ENCODE measurements around the gene DNAH9.

Gene DNAH9

DNA sequence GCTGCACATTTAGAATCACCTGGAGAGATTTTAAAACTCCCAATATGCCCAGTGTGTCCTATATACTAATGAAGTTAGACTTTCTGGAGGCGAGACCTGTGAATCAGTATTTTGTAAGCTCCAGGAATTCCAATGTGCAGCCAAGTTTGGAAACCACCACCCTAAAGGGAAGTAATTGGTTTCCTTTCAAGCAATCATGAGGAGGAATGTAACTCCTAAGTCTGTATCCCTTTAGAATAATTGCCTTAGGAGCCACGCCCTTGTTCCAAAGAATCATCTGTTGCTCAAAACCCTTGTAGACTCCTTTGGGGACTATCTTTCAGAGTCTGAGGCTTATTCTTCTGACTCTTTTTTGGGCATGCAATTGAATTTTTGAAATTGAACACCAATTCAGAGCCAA is 84.4 kb downstream of the DNAH9 start:
- TF ChIP-seq, protein P1, sequence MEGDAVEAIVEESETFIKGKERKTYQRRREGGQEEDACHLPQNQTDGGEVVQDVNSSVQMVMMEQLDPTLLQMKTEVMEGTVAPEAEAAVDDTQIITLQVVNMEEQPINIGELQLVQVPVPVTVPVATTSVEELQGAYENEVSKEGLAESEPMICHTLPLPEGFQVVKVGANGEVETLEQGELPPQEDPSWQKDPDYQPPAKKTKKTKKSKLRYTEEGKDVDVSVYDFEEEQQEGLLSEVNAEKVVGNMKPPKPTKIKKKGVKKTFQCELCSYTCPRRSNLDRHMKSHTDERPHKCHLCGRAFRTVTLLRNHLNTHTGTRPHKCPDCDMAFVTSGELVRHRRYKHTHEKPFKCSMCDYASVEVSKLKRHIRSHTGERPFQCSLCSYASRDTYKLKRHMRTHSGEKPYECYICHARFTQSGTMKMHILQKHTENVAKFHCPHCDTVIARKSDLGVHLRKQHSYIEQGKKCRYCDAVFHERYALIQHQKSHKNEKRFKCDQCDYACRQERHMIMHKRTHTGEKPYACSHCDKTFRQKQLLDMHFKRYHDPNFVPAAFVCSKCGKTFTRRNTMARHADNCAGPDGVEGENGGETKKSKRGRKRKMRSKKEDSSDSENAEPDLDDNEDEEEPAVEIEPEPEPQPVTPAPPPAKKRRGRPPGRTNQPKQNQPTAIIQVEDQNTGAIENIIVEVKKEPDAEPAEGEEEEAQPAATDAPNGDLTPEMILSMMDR (IDR thresholded peaks at IDR 0.05; ENCODE audit: low read depth, low read length, missing control alignments) = no peak
- H3K27ac ChIP-seq = no peak overlapping the region
- in situ Hi-C loops (cut with HindIII; ENCODE audit: low pct_ligation_motif_present, low sequenced_read_pairs) = no loop called here
- H3K27me3 ChIP-seq (replicated peaks) = no peaks in the 10 kb centered on the region
- no peak overlapping the region for H3K4me3 ChIP-seq (ENCODE audit: low read depth, low read length)
- no peaks in the 10 kb centered on the region for H3K36me3 ChIP-seq (replicated peaks)
- no peak for DNase-seq

DNA sequence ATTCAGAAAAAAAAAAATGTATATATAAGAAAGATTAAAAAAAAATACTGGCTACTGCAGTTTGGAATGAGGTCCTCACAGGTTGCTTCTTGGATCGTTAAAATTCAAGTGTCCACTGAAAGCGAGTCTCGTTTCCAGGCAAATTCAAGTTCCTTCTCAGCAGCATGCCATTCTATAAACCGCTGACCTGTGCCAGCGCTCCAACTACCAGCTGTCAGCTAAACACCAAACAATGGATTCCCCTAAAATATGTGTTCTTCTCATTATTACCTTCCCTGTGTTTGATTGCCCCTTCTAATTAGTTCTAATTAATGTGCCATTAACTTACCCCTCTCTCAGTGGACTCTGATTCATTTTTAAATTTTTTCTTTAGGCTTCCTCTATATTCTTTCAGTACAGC is 92.4 kb downstream of the DNAH9 start:
- no peaks in the 10 kb centered on the region for H3K27me3 ChIP-seq (replicated peaks)
- no peak overlapping the region for H3K27ac ChIP-seq
- no peak overlapping the region for H3K4me3 ChIP-seq (ENCODE audit: low read depth, low read length)
- in situ Hi-C loops (cut with HindIII; ENCODE audit: low pct_ligation_motif_present, low sequenced_read_pairs) = no loop called here
- H3K36me3 ChIP-seq (replicated peaks) = no peaks in the 10 kb centered on the region
- TF ChIP-seq, protein P1 (IDR thresholded peaks at IDR 0.05; ENCODE audit: low read depth, low read length, missing control alignments) = no peak
- no peak for DNase-seq

DNA sequence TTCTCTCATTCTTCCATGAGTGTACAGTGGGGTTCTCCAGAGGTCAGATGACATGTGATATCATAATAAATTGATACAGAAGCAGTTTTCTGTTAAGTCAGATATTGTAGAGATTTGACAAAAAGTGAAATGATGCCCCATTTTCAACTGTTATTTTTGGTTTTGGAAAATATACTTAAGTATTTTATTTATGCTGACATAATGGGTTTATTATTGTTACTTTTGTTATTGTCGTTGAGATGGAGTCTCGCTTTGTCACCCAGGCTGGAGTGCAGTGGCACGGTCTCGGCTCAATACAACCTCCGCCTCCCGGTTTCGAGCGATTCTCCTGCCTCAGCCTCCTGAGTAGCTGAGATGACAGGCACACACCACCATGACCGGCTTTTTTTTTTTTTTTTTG is 94.4 kb downstream of the DNAH9 start:
- no peaks in the 10 kb centered on the region for H3K36me3 ChIP-seq (replicated peaks)
- DNase-seq = no peak
- TF ChIP-seq, protein P1 (IDR thresholded peaks at IDR 0.05; ENCODE audit: low read depth, low read length, missing control alignments) = no peak
- no peaks in the 10 kb centered on the region for H3K27me3 ChIP-seq (replicated peaks)
- in situ Hi-C loops (cut with HindIII; ENCODE audit: low pct_ligation_motif_present, low sequenced_read_pairs) = no loop called here
- H3K4me3 ChIP-seq (ENCODE audit: low read depth, low read length) = no peak overlapping the region
- no peak overlapping the region for H3K27ac ChIP-seq

DNA sequence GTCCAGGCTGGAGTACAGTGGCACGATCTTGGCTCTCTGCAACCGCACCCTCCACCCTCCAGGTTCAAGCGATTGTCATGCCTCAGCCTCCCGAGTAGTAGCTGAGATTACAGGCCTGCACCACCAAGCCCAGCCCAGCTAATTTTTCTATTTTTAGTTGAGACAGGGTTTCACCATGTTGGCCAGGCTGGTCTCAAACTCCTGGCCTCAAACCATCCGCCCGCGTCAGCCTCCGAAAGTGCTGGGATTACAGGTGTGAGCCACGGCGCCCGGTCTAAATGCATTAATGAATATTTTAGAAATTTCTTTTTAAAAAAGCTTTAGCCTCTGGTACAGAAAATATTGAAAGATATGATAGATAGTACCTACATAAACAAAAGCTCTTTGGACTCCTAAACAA is 95.0 kb downstream of the DNAH9 start:
- in situ Hi-C loops (cut with HindIII; ENCODE audit: low pct_ligation_motif_present, low sequenced_read_pairs) = no loop called here
- DNase-seq = no peak
- H3K27ac ChIP-seq = no peak overlapping the region
- TF ChIP-seq, protein P1 (IDR thresholded peaks at IDR 0.05; ENCODE audit: low read depth, low read length, missing control alignments) = no peak
- H3K36me3 ChIP-seq (replicated peaks) = no peaks in the 10 kb centered on the region
- no peak overlapping the region for H3K4me3 ChIP-seq (ENCODE audit: low read depth, low read length)
- no peaks in the 10 kb centered on the region for H3K27me3 ChIP-seq (replicated peaks)

DNA sequence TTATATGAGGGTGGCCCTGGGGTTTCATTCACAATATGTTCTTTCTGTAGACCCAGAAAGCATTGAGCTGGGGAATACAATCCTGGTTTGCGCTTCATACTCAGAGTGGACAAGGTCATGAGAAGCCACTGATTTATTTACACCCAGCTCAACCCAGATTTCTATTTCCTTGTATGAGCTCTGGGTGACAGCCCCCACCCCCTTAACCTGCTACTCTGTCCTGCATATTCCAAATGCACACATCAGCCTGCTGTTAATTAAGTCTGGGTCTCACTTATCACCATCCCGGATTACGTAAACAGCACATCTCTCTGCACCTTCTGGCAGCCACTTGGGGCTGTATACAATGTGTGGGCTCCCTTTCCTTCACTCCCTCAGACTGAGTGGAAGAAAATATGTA is 102.4 kb downstream of the DNAH9 start:
- no peak overlapping the region for H3K27ac ChIP-seq
- H3K27me3 ChIP-seq (replicated peaks) = no peaks in the 10 kb centered on the region
- H3K36me3 ChIP-seq (replicated peaks) = no peaks in the 10 kb centered on the region
- no peak overlapping the region for H3K4me3 ChIP-seq (ENCODE audit: low read depth, low read length)
- in situ Hi-C loops (cut with HindIII; ENCODE audit: low pct_ligation_motif_present, low sequenced_read_pairs) = no loop called here
- TF ChIP-seq, protein P1 (IDR thresholded peaks at IDR 0.05; ENCODE audit: low read depth, low read length, missing control alignments) = no peak
- DNase-seq = no peak

DNA sequence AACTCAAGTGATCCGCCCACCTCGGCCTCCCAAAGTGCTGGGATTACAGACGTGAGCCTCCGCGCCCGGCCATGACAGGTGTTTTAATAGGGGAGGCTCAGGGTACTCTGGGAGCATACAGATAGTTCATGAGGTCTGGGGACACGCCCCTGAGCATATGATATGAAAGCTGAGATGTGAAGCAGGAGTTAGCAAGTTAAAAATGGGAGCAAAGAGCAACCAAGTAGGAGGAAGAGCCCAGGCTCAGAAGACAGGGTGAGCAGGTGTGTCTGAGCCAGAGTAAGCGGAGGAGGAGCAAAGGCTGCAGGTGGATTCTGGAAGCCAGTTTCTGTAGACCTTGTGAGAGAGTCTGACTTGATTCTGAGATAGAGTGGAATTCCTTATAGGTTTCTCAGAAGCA is 103.6 kb downstream of the DNAH9 start:
- in situ Hi-C loops (cut with HindIII; ENCODE audit: low pct_ligation_motif_present, low sequenced_read_pairs) = no loop called here
- H3K4me3 ChIP-seq (ENCODE audit: low read depth, low read length) = no peak overlapping the region
- TF ChIP-seq, protein P1 (IDR thresholded peaks at IDR 0.05; ENCODE audit: low read depth, low read length, missing control alignments) = no peak
- no peaks in the 10 kb centered on the region for H3K36me3 ChIP-seq (replicated peaks)
- DNase-seq = no peak
- H3K27me3 ChIP-seq (replicated peaks) = no peaks in the 10 kb centered on the region
- H3K27ac ChIP-seq = no peak overlapping the region
